Measurements from ENCODE around the gene LGR4. TPM values are rescaled to one million over a fixed set of nuclear protein-coding genes. Genes with fewer than 3 reads are reported as not detected.
A peak's percentile ranks its signal among the peaks of the same experiment; 100 is the strongest.

LGR4 gene
- total RNA-seq, 1 donor, result 25.1 TPM

- H3K4me3 ChIP-seq (ENCODE audit: low read depth, low read length), result no peak overlapping the region
- TF ChIP-seq, protein P1, sequence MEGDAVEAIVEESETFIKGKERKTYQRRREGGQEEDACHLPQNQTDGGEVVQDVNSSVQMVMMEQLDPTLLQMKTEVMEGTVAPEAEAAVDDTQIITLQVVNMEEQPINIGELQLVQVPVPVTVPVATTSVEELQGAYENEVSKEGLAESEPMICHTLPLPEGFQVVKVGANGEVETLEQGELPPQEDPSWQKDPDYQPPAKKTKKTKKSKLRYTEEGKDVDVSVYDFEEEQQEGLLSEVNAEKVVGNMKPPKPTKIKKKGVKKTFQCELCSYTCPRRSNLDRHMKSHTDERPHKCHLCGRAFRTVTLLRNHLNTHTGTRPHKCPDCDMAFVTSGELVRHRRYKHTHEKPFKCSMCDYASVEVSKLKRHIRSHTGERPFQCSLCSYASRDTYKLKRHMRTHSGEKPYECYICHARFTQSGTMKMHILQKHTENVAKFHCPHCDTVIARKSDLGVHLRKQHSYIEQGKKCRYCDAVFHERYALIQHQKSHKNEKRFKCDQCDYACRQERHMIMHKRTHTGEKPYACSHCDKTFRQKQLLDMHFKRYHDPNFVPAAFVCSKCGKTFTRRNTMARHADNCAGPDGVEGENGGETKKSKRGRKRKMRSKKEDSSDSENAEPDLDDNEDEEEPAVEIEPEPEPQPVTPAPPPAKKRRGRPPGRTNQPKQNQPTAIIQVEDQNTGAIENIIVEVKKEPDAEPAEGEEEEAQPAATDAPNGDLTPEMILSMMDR (IDR thresholded peaks at IDR 0.05; ENCODE audit: insufficient read depth, low read length), result no peak
- no peak for DNase-seq (ENCODE audit: low read depth)
Measured at GRCh38 chr11:27501100-27501499, 28.5 kb upstream of the LGR4 start.

- TF ChIP-seq, protein P1 (IDR thresholded peaks at IDR 0.05; ENCODE audit: insufficient read depth, low read length), result no peak
- no peak overlapping the region for H3K4me3 ChIP-seq (ENCODE audit: low read depth, low read length)
- DNase-seq (ENCODE audit: low read depth), result no peak
Measured at GRCh38 chr11:27497911-27498310, 25.3 kb upstream of the LGR4 start.

GRCh38 chr11:27497284-27497866 lies 24.8 kb upstream of the LGR4 start:
- DNase-seq (ENCODE audit: low read depth), result peak; percentile 44
- H3K4me3 ChIP-seq (ENCODE audit: low read depth, low read length), result no peak overlapping the region
- TF ChIP-seq, protein P1 (IDR thresholded peaks at IDR 0.05; ENCODE audit: insufficient read depth, low read length), result peak; percentile 47

GRCh38 chr11:27496461-27496860 lies 23.9 kb upstream of the LGR4 start:
- TF ChIP-seq, protein P1 (IDR thresholded peaks at IDR 0.05; ENCODE audit: insufficient read depth, low read length), result no peak
- peak; percentile 51 for DNase-seq (ENCODE audit: low read depth)
- H3K4me3 ChIP-seq (ENCODE audit: low read depth, low read length), result no peak overlapping the region

- TF ChIP-seq, protein P1 (IDR thresholded peaks at IDR 0.05; ENCODE audit: insufficient read depth, low read length), result no peak
- no peak overlapping the region for H3K4me3 ChIP-seq (ENCODE audit: low read depth, low read length)
- no peak for DNase-seq (ENCODE audit: low read depth)
Measured at GRCh38 chr11:27495710-27496300, 23.2 kb upstream of the LGR4 start.

DNA sequence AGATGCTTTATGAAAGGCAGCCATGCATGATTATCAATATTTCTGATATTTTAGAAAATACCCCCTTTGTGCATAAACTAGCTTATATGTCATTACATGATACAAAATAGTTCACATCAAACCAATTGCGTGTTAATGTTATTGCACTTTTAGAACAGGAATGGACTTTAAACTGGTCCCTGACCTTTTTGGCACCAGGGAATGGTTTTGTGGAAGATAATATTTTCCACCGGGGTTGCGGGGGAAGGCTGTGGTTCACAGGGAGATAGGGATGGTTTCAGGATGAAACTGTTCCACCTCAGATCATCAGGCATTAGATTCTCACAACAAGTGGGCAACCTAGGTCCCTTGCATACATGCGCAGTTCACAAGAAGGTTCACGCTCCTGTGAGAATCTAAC lies 16.5 kb upstream of the LGR4 start:
- TF ChIP-seq, protein P1 (IDR thresholded peaks at IDR 0.05; ENCODE audit: insufficient read depth, low read length), result no peak
- no peak overlapping the region for H3K4me3 ChIP-seq (ENCODE audit: low read depth, low read length)
- DNase-seq (ENCODE audit: low read depth), result no peak

GRCh38 chr11:27487706-27488105 lies 15.1 kb upstream of the LGR4 start:
- H3K4me3 ChIP-seq (ENCODE audit: low read depth, low read length), result no peak overlapping the region
- TF ChIP-seq, protein P1 (IDR thresholded peaks at IDR 0.05; ENCODE audit: insufficient read depth, low read length), result no peak
- DNase-seq (ENCODE audit: low read depth), result no peak

All from fibroblast of the aortic adventitia (primary cell).